ENCODE data around the gene P2RY11.

The P2RY11 gene

GRCh38 chr19:10084803-10085202 lies 26.7 kb upstream of the P2RY11 start:
- H3K36me3 ChIP-seq (ENCODE audit: control insufficient read depth, insufficient read depth, low read length) = no peaks in the 10 kb centered on the region
- H3K4me1 ChIP-seq (ENCODE audit: control insufficient read depth, insufficient read depth, low read length, poor library complexity, severe bottlenecking) = peaks cover 7% of the 10 kb centered on the region
- 76 to 88% methylated on average over 1 to 2 of the region's 3 CpGs for WGBS, 2 experiments (ENCODE audit: insufficient coverage in 2 of 2)
- H3K9me3 ChIP-seq (ENCODE audit: control insufficient read depth, low read length) = no peaks in the 10 kb centered on the region
- no peak overlapping the region for H3K4me3 ChIP-seq (ENCODE audit: extremely low read depth, insufficient read depth, low read length, poor library complexity, severe bottlenecking)
- no peak overlapping the region for H3K27ac ChIP-seq (ENCODE audit: low read depth, low read length, severe bottlenecking)

GRCh38 chr19:10085641-10086590 lies 25.6 kb upstream of the P2RY11 start, which contains the start of gene SHFL:
Gene SHFL (plus strand): TSS chr19:10086317. CDS start chr19:10086428, 111 bp downstream.
- 5% methylated on average over 38 to 58 of the region's 81 CpGs for WGBS, 2 experiments (ENCODE audit: insufficient coverage in 2 of 2)
- H3K9me3 ChIP-seq (ENCODE audit: control insufficient read depth, low read length) = no peaks in the 10 kb centered on the region
- peak within 1 kb of the TSS; percentile 51 for H3K4me3 ChIP-seq (ENCODE audit: extremely low read depth, insufficient read depth, low read length, poor library complexity, severe bottlenecking)
- H3K4me1 ChIP-seq (ENCODE audit: control insufficient read depth, insufficient read depth, low read length, poor library complexity, severe bottlenecking) = peaks cover 7% of the 10 kb centered on the region
- H3K36me3 ChIP-seq (ENCODE audit: control insufficient read depth, insufficient read depth, low read length) = no peaks in the 10 kb centered on the region
- no peak within 1 kb of the TSS for H3K27ac ChIP-seq (ENCODE audit: low read depth, low read length, severe bottlenecking)

GRCh38 chr19:10086591-10087192 lies 24.8 kb upstream of the P2RY11 start:
- peaks cover 7% of the 10 kb centered on the region for H3K4me1 ChIP-seq (ENCODE audit: control insufficient read depth, insufficient read depth, low read length, poor library complexity, severe bottlenecking)
- H3K4me3 ChIP-seq (ENCODE audit: extremely low read depth, insufficient read depth, low read length, poor library complexity, severe bottlenecking) = peak overlapping the region; percentile 51
- no peaks in the 10 kb centered on the region for H3K36me3 ChIP-seq (ENCODE audit: control insufficient read depth, insufficient read depth, low read length)
- H3K9me3 ChIP-seq (ENCODE audit: control insufficient read depth, low read length) = no peaks in the 10 kb centered on the region
- WGBS, 2 experiments (ENCODE audit: insufficient coverage in 2 of 2) = 9% methylated on average over 12 to 14 of the region's 43 CpGs
- no peak overlapping the region for H3K27ac ChIP-seq (ENCODE audit: low read depth, low read length, severe bottlenecking)

GRCh38 chr19:10087296-10088061 lies 24.0 kb upstream of the P2RY11 start:
- Histone ChIP-seq H3K4me3 (ENCODE audit: extremely low read depth, insufficient read depth, low read length, poor library complexity, severe bottlenecking) (no peak overlapping the region), H3K27ac (ENCODE audit: low read depth, low read length, severe bottlenecking) (no peak overlapping the region), H3K4me1 (ENCODE audit: control insufficient read depth, insufficient read depth, low read length, poor library complexity, severe bottlenecking) (peaks cover 7% of the 10 kb centered on the region), H3K36me3 (ENCODE audit: control insufficient read depth, insufficient read depth, low read length) (no peaks in the 10 kb centered on the region), H3K9me3 (ENCODE audit: control insufficient read depth, low read length) (no peaks in the 10 kb centered on the region)
- 60 to 85% methylated on average over 8 to 12 of the region's 18 CpGs for WGBS, 2 experiments (ENCODE audit: insufficient coverage in 2 of 2)

GRCh38 chr19:10088949-10089554 lies 22.4 kb upstream of the P2RY11 start:
- no peaks in the 10 kb centered on the region for H3K36me3 ChIP-seq (ENCODE audit: control insufficient read depth, insufficient read depth, low read length)
- peaks cover 7% of the 10 kb centered on the region for H3K4me1 ChIP-seq (ENCODE audit: control insufficient read depth, insufficient read depth, low read length, poor library complexity, severe bottlenecking)
- WGBS, 2 experiments (ENCODE audit: insufficient coverage in 2 of 2) = 82 to 85% methylated on average over 5 to 6 of the region's 6 CpGs
- no peaks in the 10 kb centered on the region for H3K9me3 ChIP-seq (ENCODE audit: control insufficient read depth, low read length)
- H3K4me3 ChIP-seq (ENCODE audit: extremely low read depth, insufficient read depth, low read length, poor library complexity, severe bottlenecking) = no peak overlapping the region
- no peak overlapping the region for H3K27ac ChIP-seq (ENCODE audit: low read depth, low read length, severe bottlenecking)

- 72 to 84% methylated on average over 10 to 14 of the region's 15 CpGs for WGBS, 2 experiments (ENCODE audit: insufficient coverage in 2 of 2)
- Histone ChIP-seq H3K27ac (ENCODE audit: low read depth, low read length, severe bottlenecking) (no peak overlapping the region), H3K4me3 (ENCODE audit: extremely low read depth, insufficient read depth, low read length, poor library complexity, severe bottlenecking) (no peak overlapping the region), H3K4me1 (ENCODE audit: control insufficient read depth, insufficient read depth, low read length, poor library complexity, severe bottlenecking) (peaks cover 7% of the 10 kb centered on the region), H3K9me3 (ENCODE audit: control insufficient read depth, low read length) (no peaks in the 10 kb centered on the region), H3K36me3 (ENCODE audit: control insufficient read depth, insufficient read depth, low read length) (no peaks in the 10 kb centered on the region)
These were observed 21.6 kb upstream of the P2RY11 start for GRCh38 chr19:10089801-10090375.

- Histone ChIP-seq H3K36me3 (ENCODE audit: control insufficient read depth, insufficient read depth, low read length) (no peaks in the 10 kb centered on the region), H3K27ac (ENCODE audit: low read depth, low read length, severe bottlenecking) (no peak overlapping the region), H3K4me3 (ENCODE audit: extremely low read depth, insufficient read depth, low read length, poor library complexity, severe bottlenecking) (no peak overlapping the region), H3K9me3 (ENCODE audit: control insufficient read depth, low read length) (peaks cover 6% of the 10 kb centered on the region), H3K4me1 (ENCODE audit: control insufficient read depth, insufficient read depth, low read length, poor library complexity, severe bottlenecking) (peaks cover 5% of the 10 kb centered on the region)
- WGBS, 2 experiments (ENCODE audit: insufficient coverage in 2 of 2) = 85 to 93% methylated on average over 14 of the region's 17 CpGs
These were observed 20.2 kb upstream of the P2RY11 start for GRCh38 chr19:10091370-10091687.

GRCh38 chr19:10091895-10092641 lies 19.4 kb upstream of the P2RY11 start:
- peaks cover 6% of the 10 kb centered on the region for H3K9me3 ChIP-seq (ENCODE audit: control insufficient read depth, low read length)
- 80 to 89% methylated on average over 10 to 13 of the region's 13 CpGs for WGBS, 2 experiments (ENCODE audit: insufficient coverage in 2 of 2)

GRCh38 chr19:10092648-10093294 lies 18.7 kb upstream of the P2RY11 start:
- H3K36me3 ChIP-seq (ENCODE audit: control insufficient read depth, insufficient read depth, low read length) = no peaks in the 10 kb centered on the region
- no peaks in the 10 kb centered on the region for H3K4me1 ChIP-seq (ENCODE audit: control insufficient read depth, insufficient read depth, low read length, poor library complexity, severe bottlenecking)
- peaks cover 6% of the 10 kb centered on the region for H3K9me3 ChIP-seq (ENCODE audit: control insufficient read depth, low read length)
- WGBS, 2 experiments (ENCODE audit: insufficient coverage in 2 of 2) = 70 to 85% methylated on average over 5 to 9 of the region's 9 CpGs
- H3K27ac ChIP-seq (ENCODE audit: low read depth, low read length, severe bottlenecking) = no peak overlapping the region
- no peak overlapping the region for H3K4me3 ChIP-seq (ENCODE audit: extremely low read depth, insufficient read depth, low read length, poor library complexity, severe bottlenecking)

More at GRCh38 chr19:10091895-10092641, 19.4 kb upstream of the P2RY11 start:
- Histone ChIP-seq H3K4me1 (ENCODE audit: control insufficient read depth, insufficient read depth, low read length, poor library complexity, severe bottlenecking) (no peaks in the 10 kb centered on the region), H3K27ac (ENCODE audit: low read depth, low read length, severe bottlenecking) (no peak overlapping the region), H3K4me3 (ENCODE audit: extremely low read depth, insufficient read depth, low read length, poor library complexity, severe bottlenecking) (no peak overlapping the region), H3K36me3 (ENCODE audit: control insufficient read depth, insufficient read depth, low read length) (no peaks in the 10 kb centered on the region)
